Stimulated activated CD4-positive, alpha-beta T cell treated with anti-CD3 and anti-CD28 coated beads, Interleukin-1b, Interleukin-23, amount 100 ng/mL, for 24 hours (primary cell): ENCODE results near the gene FBXO24.

Experiments used
- DNase-seq, 4 experiments: peaks; one replicate each; pipeline ENCODE4 v3.0.0-alpha.2; 2020; ENCODE audit warnings: low read depth in 4 of 4, low spot score in 1 of 4

The FBXO24 gene

DNA sequence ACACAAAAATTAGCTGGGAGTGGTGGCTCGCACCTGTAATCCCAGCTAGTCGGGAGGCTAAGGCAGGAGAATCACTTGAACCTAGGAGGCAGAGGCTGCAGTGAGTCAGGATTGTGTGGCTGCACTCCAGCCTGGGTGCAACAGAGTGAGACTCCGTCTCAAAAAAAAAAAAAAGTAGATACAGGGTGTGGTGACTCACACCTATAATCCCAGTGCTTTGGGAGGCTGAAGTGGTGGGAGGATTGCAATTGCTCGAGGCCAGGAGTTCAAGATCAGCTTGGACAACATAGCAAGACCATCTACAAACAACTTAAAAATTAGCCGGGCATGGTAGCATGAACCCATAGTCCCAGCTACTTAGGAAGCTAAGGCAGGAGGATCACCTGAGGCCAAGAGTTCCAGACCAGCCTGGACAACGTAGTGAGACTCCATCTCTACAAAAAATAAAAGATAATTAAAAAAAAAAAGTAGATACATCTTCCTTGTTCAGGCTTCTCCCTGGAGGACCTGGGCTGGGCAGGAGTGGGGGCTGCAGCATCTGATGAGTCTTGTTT lies 28.3 kb downstream of the FBXO24 start:
- DNase-seq = no peak

DNA sequence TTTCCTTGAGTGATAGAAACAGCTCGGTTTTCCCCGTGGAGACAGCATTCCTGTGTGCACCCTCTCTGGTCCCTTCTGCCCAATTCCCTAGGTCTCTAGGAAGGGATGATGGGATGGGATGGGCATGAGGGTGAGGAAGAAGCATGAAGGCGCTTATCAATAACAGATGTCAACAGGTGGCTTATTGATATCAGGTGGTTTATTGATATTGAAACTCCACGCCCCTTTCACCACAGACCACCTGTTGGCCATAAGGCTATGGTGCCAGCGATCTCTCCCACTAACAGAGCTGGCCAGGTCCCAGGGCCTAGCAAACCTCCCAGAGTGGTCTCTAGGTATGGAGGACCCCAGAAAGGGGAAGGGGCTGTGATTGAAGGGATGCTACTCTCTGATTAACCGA lies 34.1 kb downstream of the FBXO24 start:
- no peak for DNase-seq

DNA sequence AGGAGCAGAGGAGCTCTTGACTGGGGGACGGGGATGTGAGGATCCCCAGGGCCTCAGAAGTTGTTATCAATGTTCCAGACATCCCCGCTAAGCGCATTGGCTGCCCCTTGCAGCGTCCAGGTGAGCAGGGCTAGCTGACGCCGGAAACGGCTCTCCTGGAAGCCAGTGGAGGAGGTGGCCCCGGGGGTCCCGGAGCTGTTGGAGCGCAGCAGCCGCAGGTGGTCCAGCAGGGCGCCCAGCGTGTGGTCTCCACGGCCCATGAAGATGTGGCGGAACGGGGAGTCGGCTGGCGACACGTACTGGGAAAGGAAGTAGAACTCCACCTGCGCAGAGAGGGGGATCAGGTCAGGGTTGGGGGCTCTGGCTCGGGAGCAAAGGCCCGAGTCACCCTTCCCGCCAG lies 34.7 kb downstream of the FBXO24 start:
- DNase-seq = no peak

DNA sequence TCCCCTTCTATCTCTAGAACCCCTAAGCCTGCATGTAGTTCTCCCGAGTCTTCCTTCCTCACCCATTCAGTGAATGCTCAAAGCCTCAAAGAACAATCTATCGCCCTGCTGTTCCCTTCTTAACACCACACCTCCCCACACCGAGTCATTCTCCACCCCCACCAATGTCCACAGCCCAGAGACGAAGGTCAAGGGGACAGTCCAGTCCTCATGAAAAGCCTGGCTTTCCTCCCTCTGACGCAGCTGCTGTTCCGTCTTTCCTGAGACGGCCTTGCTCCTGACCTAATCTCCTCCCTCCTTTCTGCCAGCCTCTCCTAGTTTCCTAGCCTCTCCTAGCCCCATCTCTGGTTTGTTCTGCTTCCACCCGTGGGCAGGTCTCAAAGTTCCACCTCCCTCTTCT lies 35.4 kb downstream of the FBXO24 start:
- DNase-seq = no peak

DNA sequence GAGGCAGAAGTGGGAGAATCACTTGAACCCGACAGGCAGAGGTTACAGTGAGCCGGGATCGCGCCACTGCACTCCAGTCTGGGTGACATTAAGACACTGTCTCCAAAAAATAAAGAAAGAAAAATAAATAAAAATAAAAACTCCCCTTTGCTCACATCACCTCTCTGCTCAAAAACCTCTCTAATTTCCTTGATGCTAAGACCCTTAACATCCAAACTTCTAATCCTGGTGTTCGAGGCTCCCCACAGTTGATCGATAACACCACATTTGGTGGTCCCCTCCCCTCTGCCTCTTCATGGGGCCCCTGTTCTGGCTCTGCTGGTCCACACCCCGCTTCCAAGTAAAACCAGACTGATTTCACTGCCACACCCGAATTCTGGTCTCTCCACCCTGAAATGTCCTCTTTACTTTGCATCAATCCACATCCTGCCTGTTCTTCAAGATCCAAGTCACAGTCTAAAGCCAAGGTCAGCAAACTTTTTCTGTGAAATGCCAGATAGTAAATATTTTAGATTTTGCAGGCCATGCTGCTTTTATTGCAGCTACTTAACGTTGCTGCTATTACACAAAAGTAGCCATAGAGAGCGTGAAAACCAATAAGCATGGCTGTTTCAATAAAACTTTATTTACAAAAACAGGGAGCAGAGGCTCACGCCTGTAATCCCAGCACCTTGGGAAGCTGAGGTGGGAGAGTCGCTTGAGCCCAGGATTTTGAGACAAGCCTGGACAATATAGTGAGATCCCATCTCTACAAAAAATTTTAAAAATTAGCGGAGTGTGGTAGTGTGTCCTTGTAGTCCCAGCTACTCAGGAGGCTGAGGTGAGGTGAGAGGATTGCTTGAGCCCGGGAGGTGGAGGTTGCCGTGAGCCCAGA lies 38.1 kb downstream of the FBXO24 start:
- DNase-seq = no peak

DNA sequence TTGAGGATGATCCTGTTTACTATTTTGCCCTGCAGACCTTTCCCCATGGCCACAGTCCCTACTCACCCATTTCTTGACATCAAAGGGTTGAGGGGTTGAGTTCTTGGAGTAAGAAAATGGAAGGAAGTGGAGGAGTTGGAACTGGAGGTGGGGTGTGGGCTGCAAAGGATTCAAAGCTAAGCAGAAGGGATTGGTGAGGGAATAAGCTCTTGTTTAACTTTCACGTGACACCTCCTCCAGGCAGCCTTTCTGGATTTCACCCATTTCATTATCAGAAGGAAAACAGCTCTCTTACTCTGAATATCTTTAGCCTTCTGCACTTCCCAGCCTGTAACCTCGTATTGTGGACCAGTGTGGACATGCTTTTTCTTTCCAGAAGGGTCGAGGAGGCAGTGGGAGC lies 39.9 kb downstream of the FBXO24 start:
- DNase-seq = no peak

DNA sequence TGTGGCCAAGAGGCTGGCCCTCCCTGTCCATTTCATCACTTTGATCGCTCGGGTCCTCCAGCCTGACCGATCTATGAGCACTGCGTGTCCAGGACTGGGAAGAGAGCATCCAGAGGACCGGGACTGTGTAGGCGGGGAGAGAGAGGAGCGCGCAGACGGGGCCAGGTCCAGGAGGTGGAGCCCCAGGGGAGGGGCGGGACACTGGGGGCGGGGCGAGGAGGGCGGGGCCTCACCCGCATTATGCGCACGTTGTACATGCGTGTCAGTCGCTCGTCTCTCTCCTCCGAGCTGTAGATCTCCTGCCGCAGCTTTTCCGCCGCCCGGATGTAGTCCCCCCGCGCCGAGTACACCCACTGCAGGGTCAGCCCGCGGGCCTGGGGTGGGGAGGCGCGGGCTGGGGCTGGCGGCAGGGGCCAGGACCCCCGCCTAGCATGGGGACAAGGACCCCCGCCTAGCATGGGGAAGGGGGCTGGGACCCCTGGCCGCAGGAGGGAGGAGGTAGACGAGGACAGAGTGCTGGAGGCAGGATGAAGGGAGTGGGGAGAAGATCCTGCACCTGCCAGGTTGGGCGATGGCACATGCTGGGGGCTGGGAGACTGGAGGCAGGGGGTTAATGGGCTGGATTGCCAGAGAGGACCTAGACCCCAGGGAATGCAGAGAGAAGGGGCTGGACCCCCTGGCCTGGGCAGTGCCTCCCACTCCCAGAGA lies 40.6 kb downstream of the FBXO24 start:
- DNase-seq = peak; percentile 62 to 87 (median 82)

DNA sequence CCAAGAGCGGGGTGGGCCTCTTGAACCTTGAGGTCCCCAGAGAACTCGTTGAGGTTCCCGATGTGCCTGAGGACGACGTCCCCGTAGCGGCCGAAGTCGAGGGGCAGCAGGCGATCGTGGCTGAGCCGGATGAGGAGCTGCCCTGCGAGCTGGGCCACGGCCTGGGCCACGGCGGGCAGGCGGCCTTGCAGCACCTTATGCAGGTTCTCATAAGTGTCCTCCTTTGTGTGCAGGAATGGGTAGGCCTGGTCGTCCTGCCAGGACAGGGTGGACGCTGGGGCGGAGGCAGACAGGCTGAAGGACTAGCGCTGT lies 41.1 kb downstream of the FBXO24 start:
- no peak for DNase-seq

DNA sequence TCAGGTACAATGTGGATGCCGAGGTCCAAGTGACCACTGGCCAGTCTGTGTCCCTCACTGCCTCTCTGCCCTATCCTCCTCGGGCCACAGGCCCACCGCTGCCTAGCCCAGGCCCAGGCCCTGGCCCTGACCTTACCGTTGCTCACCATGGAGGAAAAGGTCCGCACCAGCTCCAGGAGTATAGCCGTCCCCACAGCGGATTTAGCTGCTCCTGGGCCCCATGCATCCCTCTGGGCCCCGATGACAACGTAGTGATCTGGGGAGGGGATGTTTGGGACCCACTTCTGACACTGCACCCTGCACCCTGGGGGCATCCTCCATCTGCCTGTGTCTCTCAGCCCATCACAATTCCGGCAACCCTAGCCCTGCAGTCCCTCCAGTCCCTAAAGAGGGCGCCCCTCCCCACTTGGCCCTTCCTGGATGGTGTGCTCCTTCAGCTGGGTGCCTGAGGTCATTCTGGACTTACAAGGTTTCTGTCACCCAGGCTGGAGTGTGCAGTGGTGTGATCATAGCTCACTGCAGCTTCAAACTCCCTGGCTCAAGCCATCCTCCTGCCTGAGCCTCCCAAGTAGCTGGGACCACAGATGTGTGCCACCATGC lies 43.1 kb downstream of the FBXO24 start:
- no peak for DNase-seq

DNA sequence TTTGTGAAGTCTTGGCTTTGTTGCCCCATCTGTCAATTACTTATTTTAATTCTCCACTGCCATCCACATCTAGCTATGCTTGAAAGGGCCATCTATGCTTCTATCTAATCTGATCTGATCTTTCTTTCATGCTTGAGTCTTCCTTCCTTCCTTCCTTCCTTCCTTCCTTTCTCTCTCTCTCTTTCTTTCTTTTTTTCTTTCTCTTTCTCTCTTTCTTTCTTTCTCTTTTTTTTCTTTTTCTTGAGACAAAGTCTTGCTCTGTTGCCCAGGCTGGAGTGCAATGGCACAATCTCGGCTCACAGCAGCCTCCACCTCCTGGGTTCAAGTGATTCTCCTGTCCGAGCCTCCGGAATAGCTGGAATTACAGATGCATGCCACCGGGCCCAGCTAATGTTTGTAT lies 43.9 kb downstream of the FBXO24 start:
- DNase-seq = no peak

DNA sequence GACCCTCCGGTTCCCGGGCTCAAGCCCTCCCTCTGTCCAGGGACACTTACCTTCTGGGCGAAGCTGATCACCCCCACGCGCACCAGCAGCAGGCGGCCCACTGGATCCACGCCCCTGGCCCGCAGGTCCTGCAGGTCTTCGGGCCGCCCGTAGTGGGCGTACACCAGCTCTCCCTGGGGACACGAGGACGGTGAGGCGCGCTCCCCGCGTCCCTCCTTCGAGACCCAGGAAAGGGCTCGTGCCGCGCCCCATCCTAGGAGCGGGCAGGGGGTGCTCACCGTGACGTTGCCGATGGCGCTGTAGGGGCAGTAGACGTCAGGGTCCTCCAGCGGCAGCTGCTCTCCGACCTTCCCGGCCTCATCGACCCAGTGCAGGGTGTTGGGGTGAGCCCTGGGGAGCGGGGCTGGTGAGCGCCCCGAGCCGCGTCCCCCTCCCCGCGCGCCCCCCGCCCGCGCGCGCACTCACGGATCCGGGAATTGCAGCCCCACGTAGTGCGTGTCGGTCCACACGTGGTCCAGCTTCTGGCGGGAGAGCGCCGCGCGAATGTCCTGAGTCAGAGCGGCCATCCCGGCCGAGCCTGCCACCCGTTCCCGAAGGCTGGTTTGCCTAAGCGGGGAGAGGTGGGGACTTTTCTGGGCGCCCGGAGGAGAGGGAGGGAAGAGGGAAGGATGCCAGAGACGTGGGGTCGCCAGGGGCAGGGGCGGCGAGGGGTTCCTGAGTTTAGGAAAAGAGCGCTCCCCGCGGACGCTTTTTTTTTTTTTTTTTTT lies 47.0 kb downstream of the FBXO24 start:
- peak in 2 of 4 experiments; percentile 46 to 60 for DNase-seq

DNA sequence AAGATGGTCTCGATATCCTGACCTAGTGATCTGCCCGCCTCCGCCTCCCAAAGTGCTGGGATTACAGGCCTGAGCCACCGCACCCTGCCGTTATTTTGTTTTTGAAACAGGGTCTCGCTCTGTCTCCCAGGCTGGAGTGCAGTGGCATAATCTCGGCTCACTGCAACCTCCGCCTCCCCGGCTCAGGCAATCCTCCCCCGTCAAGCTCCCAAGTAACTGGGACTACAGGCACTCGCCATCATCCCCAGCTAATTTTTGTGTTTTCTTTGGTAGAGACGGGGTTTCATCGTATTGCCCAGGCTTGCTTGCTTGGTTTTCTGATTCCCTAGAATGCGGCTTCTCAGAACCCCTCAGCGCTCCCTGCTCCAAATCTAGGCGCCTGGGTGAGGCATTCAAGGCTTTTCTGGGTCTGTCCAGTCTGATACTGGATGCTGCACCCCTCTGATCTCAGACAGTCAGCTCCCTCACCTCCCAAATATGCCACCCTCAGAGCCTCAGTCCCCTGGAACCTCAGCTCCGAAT lies 53.9 kb downstream of the FBXO24 start:
- no peak for DNase-seq

DNA sequence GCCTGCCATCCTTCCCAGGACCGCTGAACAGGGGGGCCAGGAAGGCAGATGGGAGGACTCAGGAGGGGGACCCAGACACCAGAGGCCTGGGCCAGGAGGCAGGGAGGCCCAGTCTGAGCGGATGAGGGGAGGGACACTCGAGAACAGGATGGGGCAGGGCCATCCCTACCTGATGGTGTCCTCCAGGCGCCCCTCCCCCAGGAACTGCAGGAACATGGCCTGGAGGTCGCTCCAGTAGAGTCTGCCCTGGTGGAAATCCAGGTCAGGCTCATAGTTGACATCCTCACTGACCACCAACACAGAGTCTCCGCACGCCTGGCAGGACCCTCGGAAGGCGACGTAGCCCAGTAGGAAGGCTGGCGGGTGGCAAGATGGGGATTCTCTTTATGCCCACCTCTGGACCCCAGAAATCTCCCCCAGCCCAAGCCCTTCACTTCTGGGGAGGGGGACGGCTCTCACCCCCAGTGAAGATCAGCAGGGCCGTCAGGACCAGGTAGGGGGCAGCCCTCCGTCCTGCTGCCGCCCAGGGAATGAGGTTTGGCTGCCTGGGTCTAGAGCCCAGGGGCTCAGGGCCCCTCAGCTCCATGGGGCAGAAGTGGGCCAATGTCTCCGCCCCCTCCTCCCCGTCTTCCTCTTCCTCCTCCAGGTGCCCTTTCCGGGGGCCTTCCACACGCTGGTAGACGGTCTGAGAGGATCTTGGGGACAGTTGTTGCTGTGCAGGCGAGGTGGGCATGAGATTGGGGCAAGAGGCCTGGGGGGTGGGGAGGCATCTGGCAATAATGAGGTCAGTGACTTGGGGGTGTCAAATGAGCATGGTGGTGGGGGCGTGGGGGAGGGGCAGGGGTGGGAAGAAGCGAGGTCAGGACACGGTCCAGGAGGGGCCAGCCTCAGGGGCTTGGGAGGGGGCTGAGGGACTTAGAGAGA lies 54.7 kb downstream of the FBXO24 start:
- DNase-seq = no peak

DNA sequence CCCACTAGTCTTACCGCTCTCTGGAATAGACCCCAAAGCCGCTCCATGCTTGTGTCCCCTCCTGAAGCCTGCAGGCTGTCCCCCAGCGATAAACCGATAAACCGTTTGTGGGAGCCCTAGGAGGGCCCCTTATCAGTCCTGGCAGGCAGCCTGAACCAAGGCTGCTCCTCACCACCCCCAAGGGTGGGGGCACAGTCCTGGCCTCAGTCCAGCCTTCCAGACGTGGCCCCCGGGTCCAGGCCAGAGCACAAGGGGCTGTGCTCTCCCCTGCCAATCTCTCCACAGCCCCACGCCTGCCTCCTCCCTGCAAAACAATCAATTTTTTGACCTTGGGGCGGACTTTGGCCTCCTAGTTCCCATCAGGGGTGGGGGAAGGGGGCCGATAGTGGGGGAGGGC lies 55.3 kb downstream of the FBXO24 start, which contains the start of gene TFR2:
TFR2 (minus strand) TSS at position 90 of the 397 bp plus-strand sequence; CDS start at position 47, 43 bp downstream.
- no peak for DNase-seq

DNA sequence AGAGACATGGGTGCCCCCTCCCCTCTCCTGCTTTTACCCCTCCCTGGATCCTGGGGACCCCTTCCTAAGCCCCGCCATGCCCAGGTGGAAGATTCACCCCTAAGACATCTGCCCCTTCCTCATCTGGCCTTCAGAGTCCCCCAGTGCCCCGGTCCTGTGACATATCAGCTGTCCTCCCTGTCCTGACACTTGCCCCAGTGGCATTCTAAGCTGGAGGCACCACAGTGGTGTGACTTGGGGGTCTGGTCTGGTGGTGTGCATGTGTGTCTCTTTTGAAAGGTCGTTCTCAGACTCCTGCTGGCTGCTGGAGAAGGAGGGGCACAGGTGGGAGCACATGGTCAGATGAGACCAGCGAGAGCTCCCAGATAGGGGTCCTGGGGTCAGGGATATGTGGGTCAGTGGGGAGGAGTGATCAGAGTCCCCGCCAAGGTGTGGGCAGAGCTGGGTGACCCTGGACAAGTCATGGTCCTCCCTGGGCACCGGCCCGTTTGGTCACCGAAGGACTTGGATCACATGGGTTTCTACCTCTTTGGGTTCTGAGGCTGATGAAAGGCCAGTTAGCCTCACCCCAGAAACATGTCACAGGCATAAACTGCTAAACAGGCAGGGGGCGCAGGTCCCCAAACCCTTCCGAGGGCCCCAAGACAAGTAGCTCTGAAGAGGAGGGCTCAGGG lies 55.9 kb downstream of the FBXO24 start:
- no peak for DNase-seq

DNA sequence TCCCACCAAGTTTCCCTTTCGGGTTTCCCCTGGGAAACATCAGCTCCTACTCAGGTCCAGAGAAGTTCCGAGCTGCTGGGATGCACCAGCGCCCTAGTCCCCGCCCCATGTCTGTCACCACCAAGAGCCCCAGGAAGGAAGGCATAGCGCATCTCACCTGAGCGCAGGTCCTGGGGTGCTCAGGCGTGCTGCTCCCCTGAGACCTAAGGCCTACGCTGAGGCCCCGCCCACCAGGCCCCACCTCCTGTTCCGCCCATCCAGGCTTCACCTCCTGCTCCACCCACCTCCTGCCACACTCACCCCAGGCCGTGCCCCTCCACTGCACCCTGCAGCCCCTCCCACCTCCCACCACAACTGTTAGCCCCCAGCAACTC lies 56.4 kb downstream of the FBXO24 start:
- no peak for DNase-seq

DNA sequence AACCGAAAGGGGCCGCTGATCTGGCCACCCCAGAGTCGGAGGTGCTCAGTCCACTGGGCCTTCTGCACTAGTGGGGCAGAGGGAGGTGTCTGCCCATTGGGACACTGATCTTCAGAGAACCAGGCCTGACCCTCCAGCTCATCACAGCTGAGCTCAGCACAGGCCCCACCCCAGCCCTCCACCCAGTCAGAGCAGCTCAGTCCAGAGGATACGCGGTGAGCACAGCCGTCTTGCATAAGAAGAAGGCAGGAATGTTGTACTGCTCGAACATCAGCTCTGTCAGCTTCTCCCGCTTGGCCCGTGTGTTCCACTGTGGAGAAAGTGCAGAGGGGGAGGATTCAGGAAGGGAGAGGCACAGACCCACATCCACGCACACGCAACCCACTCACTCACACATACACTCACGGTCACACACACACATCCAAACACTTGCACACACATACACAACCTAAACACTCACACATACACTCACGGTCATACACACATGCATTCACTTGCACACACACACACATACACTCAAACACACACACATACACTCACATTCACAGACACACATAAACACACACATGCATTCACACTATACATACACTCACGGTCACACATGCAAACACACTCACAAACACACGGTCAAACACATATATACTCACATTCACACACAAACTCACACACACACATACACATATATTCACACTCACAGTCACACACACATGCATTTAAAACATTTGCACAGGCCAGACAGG lies 63.9 kb downstream of the FBXO24 start:
- DNase-seq = no peak
